Dedifferentiated amniotic fluid mesenchymal stem cell (primary cell): Measurements from ENCODE around the gene DYNLT5.
"Not testable (repeated sequence)": the region's sequence is repeated elsewhere in the genome, so short reads cannot be mapped to it uniquely, and the experiment has no call there.

Experiments
- DNase-seq: peaks from one replicate; pipeline ENCODE4 v3.0.0-alpha.2; 2016; ENCODE audit errors: extremely low spot score

Gene DYNLT5

GRCh38 chr1:66788231-66788939, 36.1 kb downstream of the DYNLT5 start:
- DNase-seq: no peak

- DNase-seq: no peak
Measured at GRCh38 chr1:66791621-66792610, 39.7 kb downstream of the DYNLT5 start.

GRCh38 chr1:66795839-66796238, 43.6 kb downstream of the DYNLT5 start:
- not testable (repeated sequence) for DNase-seq

- no peak for DNase-seq
Measured at GRCh38 chr1:66809245-66809644, 57.0 kb downstream of the DYNLT5 start.

GRCh38 chr1:66809736-66810326, 57.6 kb downstream of the DYNLT5 start:
- peak; percentile 41 for DNase-seq

- no peak for DNase-seq
Measured at GRCh38 chr1:66824771-66825170, 72.5 kb downstream of the DYNLT5 start.
